Breast epithelium (tissue), 3 donors: ENCODE data around the gene PCMT1.

Source experiments
- POLR2A ChIP-seq: fragments of 450-650 bp; IDR thresholded peaks from one replicate; pipeline ENCODE4 v1.6.1; 2016; ENCODE audit warnings: antibody characterized with exemption, mild to moderate bottlenecking, moderate library complexity
- TF ChIP-seq, protein P1 (sequence below), 3 donors: fragments of 450-650 bp; IDR thresholded peaks; one replicate each; pipeline ENCODE4 v1.5.1; 2016 to 2017; ENCODE audit warnings: antibody characterized with exemption in 3 of 3, mild to moderate bottlenecking in 3 of 3, moderate library complexity in 3 of 3

GRCh38 chr6:149833651-149834050, 84.1 kb downstream of the PCMT1 start:
- TF ChIP-seq, protein P1, sequence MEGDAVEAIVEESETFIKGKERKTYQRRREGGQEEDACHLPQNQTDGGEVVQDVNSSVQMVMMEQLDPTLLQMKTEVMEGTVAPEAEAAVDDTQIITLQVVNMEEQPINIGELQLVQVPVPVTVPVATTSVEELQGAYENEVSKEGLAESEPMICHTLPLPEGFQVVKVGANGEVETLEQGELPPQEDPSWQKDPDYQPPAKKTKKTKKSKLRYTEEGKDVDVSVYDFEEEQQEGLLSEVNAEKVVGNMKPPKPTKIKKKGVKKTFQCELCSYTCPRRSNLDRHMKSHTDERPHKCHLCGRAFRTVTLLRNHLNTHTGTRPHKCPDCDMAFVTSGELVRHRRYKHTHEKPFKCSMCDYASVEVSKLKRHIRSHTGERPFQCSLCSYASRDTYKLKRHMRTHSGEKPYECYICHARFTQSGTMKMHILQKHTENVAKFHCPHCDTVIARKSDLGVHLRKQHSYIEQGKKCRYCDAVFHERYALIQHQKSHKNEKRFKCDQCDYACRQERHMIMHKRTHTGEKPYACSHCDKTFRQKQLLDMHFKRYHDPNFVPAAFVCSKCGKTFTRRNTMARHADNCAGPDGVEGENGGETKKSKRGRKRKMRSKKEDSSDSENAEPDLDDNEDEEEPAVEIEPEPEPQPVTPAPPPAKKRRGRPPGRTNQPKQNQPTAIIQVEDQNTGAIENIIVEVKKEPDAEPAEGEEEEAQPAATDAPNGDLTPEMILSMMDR (IDR thresholded peaks at IDR 0.05), result no peak
- no peak for TF ChIP-seq POLR2A
